Neural crest cell (in vitro differentiated cells): ENCODE results near the gene CACNA2D4. TPM values are rescaled to one million over a fixed set of nuclear protein-coding genes. Genes with fewer than 3 reads are reported as not detected.
A peak's percentile ranks its signal among the peaks of the same experiment; 100 is the strongest.

Experiments
- DNase-seq: peaks from one replicate; pipeline ENCODE4 v3.0.0; 2021; ENCODE audit warnings: low read depth, mixed read lengths, low spot score
- H3K27ac Mint-ChIP-seq: one replicate; pipeline ENCODE4 v1.8.0; 2021; ENCODE audit warnings: mild to moderate bottlenecking, mixed read lengths; ENCODE audit not compliant: unreplicated experiment
- H3K27me3 Mint-ChIP-seq: 2 replicates; pipeline ENCODE4 v1.8.0; 2021; ENCODE audit warnings: low read depth, mild to moderate bottlenecking, mixed read lengths
- H3K36me3 Mint-ChIP-seq: 2 replicates; pipeline ENCODE4 v1.8.0; 2021; ENCODE audit warnings: low read depth, mild to moderate bottlenecking, mixed read lengths
- H3K4me1 Mint-ChIP-seq: 2 replicates; pipeline ENCODE4 v1.8.0; 2021; ENCODE audit warnings: mixed read lengths
- H3K4me3 Mint-ChIP-seq: one replicate; pipeline ENCODE4 v1.8.0; 2021; ENCODE audit warnings: mild to moderate bottlenecking, mixed read lengths
- H3K9me3 Mint-ChIP-seq: 2 replicates; pipeline ENCODE4 v1.8.0; 2021; ENCODE audit warnings: mixed read lengths
- total RNA-seq: library from RNA; stranded (reverse); gene quantifications from 2 replicates; pipeline ENCODE4 v1.2.1, GENCODE V29; 2021
- TF ChIP-seq, protein P1 (sequence below): fragments of 200-600 bp; sonication (generic); conservative IDR thresholded peaks from 2 replicates; pipeline ENCODE4 v1.5.0; 2021; ENCODE audit warnings: antibody characterized with exemption, mild to moderate bottlenecking

CACNA2D4 gene
- total RNA-seq, 1 donor from 2014 or later = 0.72 TPM

DNA sequence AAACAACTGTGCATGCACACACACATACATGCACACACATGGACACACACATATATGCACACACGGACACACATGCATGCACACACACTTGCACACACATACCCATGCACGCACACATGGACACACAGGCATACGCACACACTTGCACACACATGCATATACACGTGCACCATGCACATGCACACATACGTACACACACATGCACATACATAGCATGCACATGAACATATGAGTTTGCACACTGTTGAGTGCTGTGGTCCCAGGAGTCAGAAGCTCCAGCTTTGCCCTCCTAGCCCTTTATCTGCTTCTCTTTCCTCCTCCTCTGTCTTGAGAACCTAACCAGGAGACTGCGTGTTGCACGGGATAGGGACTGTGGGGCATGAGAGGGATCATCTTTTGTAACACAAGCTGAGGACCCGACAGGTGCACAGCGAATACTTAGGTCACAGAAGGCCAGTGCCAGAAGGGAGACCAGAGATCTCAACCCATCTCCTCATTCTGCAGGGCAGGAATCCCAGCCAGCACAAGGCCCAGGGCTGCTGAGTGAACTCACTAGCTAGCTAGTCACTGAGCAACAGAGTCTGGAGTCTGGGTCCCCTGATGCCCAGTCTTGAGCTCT is 101.6 kb downstream of the CACNA2D4 start:
- Mint-ChIP-seq H3K4me1 (peaks cover 50% of the 10 kb centered on the region), H3K27ac (peak overlapping the region; percentile 87), H3K36me3 (peaks cover 2% of the 10 kb centered on the region), H3K4me3 (peak overlapping the region; percentile 74), H3K27me3 (peaks cover 28% of the 10 kb centered on the region), H3K9me3 (no peaks in the 10 kb centered on the region)
- DNase-seq = no peak
- TF ChIP-seq, protein P1, sequence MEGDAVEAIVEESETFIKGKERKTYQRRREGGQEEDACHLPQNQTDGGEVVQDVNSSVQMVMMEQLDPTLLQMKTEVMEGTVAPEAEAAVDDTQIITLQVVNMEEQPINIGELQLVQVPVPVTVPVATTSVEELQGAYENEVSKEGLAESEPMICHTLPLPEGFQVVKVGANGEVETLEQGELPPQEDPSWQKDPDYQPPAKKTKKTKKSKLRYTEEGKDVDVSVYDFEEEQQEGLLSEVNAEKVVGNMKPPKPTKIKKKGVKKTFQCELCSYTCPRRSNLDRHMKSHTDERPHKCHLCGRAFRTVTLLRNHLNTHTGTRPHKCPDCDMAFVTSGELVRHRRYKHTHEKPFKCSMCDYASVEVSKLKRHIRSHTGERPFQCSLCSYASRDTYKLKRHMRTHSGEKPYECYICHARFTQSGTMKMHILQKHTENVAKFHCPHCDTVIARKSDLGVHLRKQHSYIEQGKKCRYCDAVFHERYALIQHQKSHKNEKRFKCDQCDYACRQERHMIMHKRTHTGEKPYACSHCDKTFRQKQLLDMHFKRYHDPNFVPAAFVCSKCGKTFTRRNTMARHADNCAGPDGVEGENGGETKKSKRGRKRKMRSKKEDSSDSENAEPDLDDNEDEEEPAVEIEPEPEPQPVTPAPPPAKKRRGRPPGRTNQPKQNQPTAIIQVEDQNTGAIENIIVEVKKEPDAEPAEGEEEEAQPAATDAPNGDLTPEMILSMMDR = no peak

DNA sequence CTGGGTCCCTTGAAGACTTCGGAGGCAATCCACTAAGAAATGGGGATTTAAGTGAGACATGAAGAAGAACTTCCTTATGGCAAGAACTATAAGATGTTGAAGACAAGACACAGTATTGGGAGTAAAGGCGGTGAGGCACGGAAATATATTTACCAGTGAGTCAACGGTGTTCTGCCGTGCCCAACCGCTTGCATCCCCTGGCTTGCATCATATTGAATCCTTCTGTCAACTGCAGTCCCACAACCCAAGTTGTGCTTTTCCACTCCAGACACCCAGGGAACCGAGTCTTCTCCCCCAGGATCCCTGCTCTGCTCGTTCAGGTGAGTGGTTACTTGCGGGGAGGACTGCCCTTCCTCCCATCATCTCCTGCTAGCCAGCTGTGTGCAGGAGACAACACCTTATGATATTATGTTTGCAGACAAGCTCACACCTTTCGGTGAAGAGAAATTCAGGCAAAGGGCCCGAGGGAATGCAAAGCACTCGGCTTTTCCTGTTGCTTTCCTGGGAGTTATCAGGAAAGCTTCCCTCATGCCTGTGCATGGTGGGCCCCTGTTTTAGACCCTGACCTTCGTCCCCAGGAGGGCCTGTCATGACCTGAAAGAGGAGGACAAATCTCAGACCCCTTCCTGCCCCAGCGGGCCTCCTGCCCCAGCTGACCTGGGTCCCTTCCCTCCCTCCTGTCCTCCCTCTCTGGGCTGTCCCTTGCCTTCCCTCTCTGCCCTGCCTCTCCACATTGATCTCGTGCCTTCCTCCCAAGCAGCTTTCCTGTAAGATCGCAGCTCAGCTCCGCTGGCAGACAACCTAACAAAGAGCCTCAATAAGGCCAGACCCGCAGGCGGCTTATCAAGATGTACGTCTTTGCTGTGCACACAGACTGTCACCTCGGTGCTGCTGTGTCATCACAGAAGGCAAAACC is 102.4 kb downstream of the CACNA2D4 start:
- Mint-ChIP-seq H3K4me3 (peak overlapping the region; percentile 74), H3K27me3 (peaks cover 22% of the 10 kb centered on the region), H3K9me3 (no peaks in the 10 kb centered on the region), H3K27ac (peak overlapping the region; percentile 87), H3K36me3 (peaks cover 2% of the 10 kb centered on the region), H3K4me1 (peaks cover 53% of the 10 kb centered on the region)
- no peak for DNase-seq
- TF ChIP-seq, protein P1 = no peak

DNA sequence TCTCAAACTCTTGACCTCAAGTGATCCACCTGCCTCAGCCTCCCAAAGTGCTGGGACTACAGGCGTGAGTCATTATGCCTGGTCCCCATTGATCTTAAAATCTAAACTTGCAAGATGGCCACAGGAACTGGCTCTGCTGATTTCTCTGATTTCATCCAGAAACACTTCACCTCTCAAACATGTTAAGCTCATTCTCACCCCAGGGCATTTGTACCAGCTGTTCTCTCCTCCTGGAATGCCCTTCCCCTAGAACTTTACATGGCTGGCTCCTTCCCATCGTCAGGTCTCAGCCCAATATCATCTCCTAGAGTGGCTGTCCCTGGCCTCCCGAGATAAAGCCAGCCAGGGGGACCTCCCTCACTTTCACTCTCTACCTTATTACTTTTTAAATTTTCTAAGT is 103.3 kb downstream of the CACNA2D4 start:
- TF ChIP-seq, protein P1 = no peak
- peaks cover 2% of the 10 kb centered on the region for H3K36me3 Mint-ChIP-seq
- H3K27me3 Mint-ChIP-seq = peaks cover 13% of the 10 kb centered on the region
- H3K4me1 Mint-ChIP-seq = peaks cover 56% of the 10 kb centered on the region
- H3K27ac Mint-ChIP-seq = no peak overlapping the region
- no peaks in the 10 kb centered on the region for H3K9me3 Mint-ChIP-seq
- no peak for DNase-seq
- no peak overlapping the region for H3K4me3 Mint-ChIP-seq

DNA sequence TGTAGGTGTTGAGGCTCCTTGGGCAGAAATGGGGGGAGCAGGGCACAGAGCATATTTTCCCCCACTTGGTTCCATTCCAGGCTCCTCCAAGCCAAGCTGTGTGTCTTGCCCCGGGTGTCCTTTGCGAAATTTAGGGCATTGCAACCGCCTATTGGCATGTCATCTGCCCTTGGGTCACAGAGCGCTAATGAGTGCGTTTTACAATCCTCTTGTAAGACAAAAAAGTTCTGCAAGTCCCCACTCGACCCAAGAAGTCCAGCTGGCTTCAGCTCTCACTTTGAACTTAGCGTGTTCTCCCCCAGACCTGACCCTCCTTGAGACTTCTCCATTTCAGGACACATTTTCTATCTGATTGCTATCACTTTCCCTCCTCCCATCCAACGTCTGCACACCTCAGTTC is 104.2 kb downstream of the CACNA2D4 start:
- H3K4me3 Mint-ChIP-seq = no peak overlapping the region
- H3K9me3 Mint-ChIP-seq = no peaks in the 10 kb centered on the region
- TF ChIP-seq, protein P1 = no peak
- H3K36me3 Mint-ChIP-seq = peaks cover 2% of the 10 kb centered on the region
- no peak for DNase-seq
- H3K27me3 Mint-ChIP-seq = peaks cover 4% of the 10 kb centered on the region
- peaks cover 51% of the 10 kb centered on the region for H3K4me1 Mint-ChIP-seq
- H3K27ac Mint-ChIP-seq = no peak overlapping the region

DNA sequence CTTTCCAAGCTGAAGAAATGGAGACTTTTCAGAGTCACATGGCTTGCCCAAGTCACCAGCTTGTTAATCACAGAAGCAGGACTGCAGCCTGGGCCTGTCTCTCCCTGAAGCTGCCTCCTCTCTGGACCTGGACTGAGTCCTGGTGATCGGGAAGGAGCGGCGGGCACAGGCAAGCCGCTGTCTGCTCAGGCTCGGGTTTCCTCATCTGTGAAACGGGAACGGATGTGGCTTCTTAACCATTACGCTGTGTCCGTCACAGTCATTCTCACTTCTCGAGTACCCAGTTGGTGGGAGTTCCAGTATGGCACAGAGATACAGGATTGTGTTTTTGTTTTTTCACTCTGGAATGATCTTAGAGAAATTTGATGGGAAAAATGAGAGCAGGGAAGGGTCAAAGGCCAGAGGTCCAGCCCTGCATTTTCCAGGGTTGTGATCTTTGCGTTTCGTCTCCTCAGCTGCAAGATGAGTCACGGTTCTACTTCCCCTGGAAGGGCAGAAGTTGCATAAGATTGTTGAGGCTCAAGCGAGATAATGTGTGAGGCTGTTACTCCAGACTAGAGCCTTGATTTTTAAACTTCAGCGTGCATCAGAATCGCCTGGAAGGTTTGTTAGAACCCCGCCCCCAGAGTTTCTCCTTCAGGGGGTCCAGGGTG is 105.7 kb downstream of the CACNA2D4 start:
- H3K4me3 Mint-ChIP-seq = no peak overlapping the region
- DNase-seq = no peak
- TF ChIP-seq, protein P1 = no peak
- H3K4me1 Mint-ChIP-seq = peaks cover 46% of the 10 kb centered on the region
- H3K27me3 Mint-ChIP-seq = no peaks in the 10 kb centered on the region
- no peak overlapping the region for H3K27ac Mint-ChIP-seq
- H3K36me3 Mint-ChIP-seq = peaks cover 2% of the 10 kb centered on the region
- H3K9me3 Mint-ChIP-seq = no peaks in the 10 kb centered on the region
